SK-N-SH (cell line): ENCODE measurements around the gene ZNF467. TPM values are rescaled to one million over a fixed set of nuclear protein-coding genes. Genes with fewer than 3 reads are reported as not detected.

Experiments
- CTCF ChIA-PET: fragments of 300-600, 350-600 bp; formaldehyde crosslinking; extraction: SDS; loops from one replicate; lab custom pipeline; 2021; lab: Yijun Ruan, JAX
- POLR2A ChIA-PET: fragments of 350-600 bp; sonication (Branson Sonifier 250); formaldehyde crosslinking; extraction: SDS; loops from one replicate; lab custom pipeline; 2020; ENCODE audit warnings: antibody characterized with exemption, inconsistent platforms; lab: Yijun Ruan, JAX
- DNase-seq: peaks from one replicate; pipeline ENCODE4 v3.0.0; 2012
- H2AFZ ChIP-seq: fragments of 200-600 bp; sonication (generic); 2 replicates; pipeline ENCODE4 v1.8.1; 2016; ENCODE audit warnings: antibody characterized with exemption, mild to moderate bottlenecking, low read depth
- H3F3A ChIP-seq: fragments of 200-600 bp; sonication (generic); replicated peaks from 2 replicates; pipeline ENCODE3; 2016; ENCODE audit warnings: antibody characterized with exemption, mild to moderate bottlenecking; ENCODE audit not compliant: insufficient read depth
- H3K27ac ChIP-seq, 2 experiments: fragments of 200-500 bp in 1 of 2; fragments of 200-600 bp in 1 of 2; sonication (Bioruptor generic) in 1 of 2; sonication (generic), shearing (Covaris generic) in 1 of 2; 2 replicates each; pipeline versions ENCODE4 v1.5.1 to v1.6.1; 2014 to 2016; ENCODE audit warnings: low read depth in 2 of 2, inconsistent platforms in 1 of 2, low read length in 1 of 2, mild to moderate bottlenecking in 1 of 2, mixed read lengths in 1 of 2
- H3K27me3 ChIP-seq: fragments of 200-600 bp; sonication (generic), shearing (Covaris generic); 2 replicates; pipeline ENCODE4 v1.6.1; 2016; ENCODE audit warnings: mixed run types; ENCODE audit not compliant: insufficient read depth
- H3K36me3 ChIP-seq, 2 experiments: fragments of 200-500 bp in 1 of 2; fragments of 200-600 bp in 1 of 2; sonication (Bioruptor generic) in 1 of 2; sonication (generic) in 1 of 2; replicated peaks in 1 of 2; 2 replicates each; pipeline versions ENCODE3 to v1.5.1; 2014 to 2016; ENCODE audit warnings: low read length in 1 of 2, mild to moderate bottlenecking in 1 of 2; ENCODE audit not compliant: insufficient read depth in 2 of 2, control insufficient read depth in 1 of 2
- H3K4me1 ChIP-seq, 2 experiments: fragments of 200-500 bp in 1 of 2; fragments of 200-600 bp in 1 of 2; sonication (Bioruptor generic) in 1 of 2; sonication (generic), shearing (Covaris generic) in 1 of 2; 2 replicates each; pipeline versions ENCODE4 v1.5.1 to v1.6.1; 2014 to 2016; ENCODE audit warnings: low read depth in 1 of 2, low read length in 1 of 2, mixed run types in 1 of 2; ENCODE audit not compliant: insufficient read depth in 2 of 2, control insufficient read depth in 1 of 2
- H3K4me2 ChIP-seq: fragments of 200-600 bp; sonication (generic), shearing (Covaris generic); 2 replicates; pipeline ENCODE4 v1.6.1; 2017; ENCODE audit warnings: mixed run types
- H3K4me3 ChIP-seq, 2 experiments: fragments of 200-500 bp in 1 of 2; fragments of 200-600 bp in 1 of 2; sonication (Bioruptor generic) in 1 of 2; sonication (generic), shearing (Covaris generic) in 1 of 2; 2 replicates each; pipeline versions ENCODE4 v1.5.1 to v1.8.1; 2014 to 2016; ENCODE audit warnings: low read depth in 2 of 2, inconsistent platforms in 1 of 2, low read length in 1 of 2, mild to moderate bottlenecking in 1 of 2, mixed read lengths in 1 of 2, moderate library complexity in 1 of 2
- H3K79me2 ChIP-seq: fragments of 200-600 bp; sonication (generic); 2 replicates; pipeline ENCODE4 v1.8.1; 2017; ENCODE audit warnings: mild to moderate bottlenecking; ENCODE audit not compliant: insufficient read depth
- H3K9ac ChIP-seq: fragments of 200-600 bp; sonication (generic); 2 replicates; pipeline ENCODE4 v1.6.1; 2017; ENCODE audit warnings: mixed run types
- H3K9me2 ChIP-seq: fragments of 200-600 bp; sonication (generic); 2 replicates; pipeline ENCODE4 v1.6.1; 2017; ENCODE audit warnings: mixed run types
- H3K9me3 ChIP-seq: fragments of 200-600 bp; sonication (generic); 2 replicates; pipeline ENCODE4 v1.6.1; 2017; ENCODE audit warnings: mixed run types, mild to moderate bottlenecking, moderate library complexity
- H4K20me1 ChIP-seq: fragments of 200-600 bp; sonication (generic); 2 replicates; pipeline ENCODE4 v1.6.1; 2017; ENCODE audit warnings: mild to moderate bottlenecking, mixed run types; ENCODE audit not compliant: insufficient read depth
- CHD2 ChIP-seq: fragments of 150-350 bp; IDR thresholded peaks from 2 replicates; pipeline ENCODE4 v1.6.1; 2018; ENCODE audit warnings: low read length; ENCODE audit not compliant: partially characterized antibody
- CTCF ChIP-seq: fragments of 200-600 bp; sonication (generic); IDR thresholded peaks from 2 replicates; pipeline ENCODE4 v1.6.1; 2017; ENCODE audit warnings: antibody characterized with exemption, mild to moderate bottlenecking, moderate library complexity
- FOSL2 ChIP-seq: IDR thresholded peaks from 2 replicates; pipeline ENCODE4 v1.4.0; 2012; ENCODE audit warnings: low read depth, mild to moderate bottlenecking, moderate library complexity, borderline replicate concordance
- FOXJ3 ChIP-seq: sonication (generic); formaldehyde crosslinking; IDR thresholded peaks from 2 replicates; pipeline ENCODE4 v1.5.1; 2020; ENCODE audit warnings: mild to moderate bottlenecking, missing genetic modification reagents
- GABPA ChIP-seq: IDR thresholded peaks from 2 replicates; pipeline ENCODE4 v1.4.0; 2012; ENCODE audit warnings: low read depth, mild to moderate bottlenecking
- GATA2 ChIP-seq: sonication (generic); formaldehyde crosslinking; IDR thresholded peaks from 2 replicates; pipeline ENCODE4 v1.5.0; 2020; ENCODE audit warnings: mild to moderate bottlenecking, missing genetic modification reagents
- IRF3 ChIP-seq: fragments of 150-350 bp; IDR thresholded peaks from 2 replicates; pipeline ENCODE4 v1.6.1; 2016; ENCODE audit warnings: mild to moderate bottlenecking, low read depth, low read length
- JUND ChIP-seq: IDR thresholded peaks from 2 replicates; pipeline ENCODE4 v1.4.0; 2012
- MEF2A ChIP-seq: IDR thresholded peaks from 2 replicates; pipeline ENCODE4 v1.4.0; 2012; ENCODE audit warnings: low read depth, borderline replicate concordance
- PBX3 ChIP-seq: IDR thresholded peaks from 2 replicates; pipeline ENCODE4; 2012
- POLR2AphosphoS5 ChIP-seq: IDR thresholded peaks from 2 replicates; pipeline ENCODE4 v1.6.1; 2012; ENCODE audit warnings: low read depth, low read length
- RAD21 ChIP-seq: IDR thresholded peaks from 2 replicates; pipeline ENCODE4 v1.6.1; 2012; ENCODE audit warnings: mild to moderate bottlenecking, low read length
- RCOR1 ChIP-seq: fragments of 150-350 bp; IDR thresholded peaks from 2 replicates; pipeline ENCODE4 v1.6.1; 2017; ENCODE audit warnings: antibody characterized with exemption, low read length
- REST ChIP-seq: IDR thresholded peaks from 2 replicates; pipeline ENCODE4 v1.6.1; 2012; ENCODE audit warnings: mild to moderate bottlenecking, low read depth, low read length, moderate library complexity
- RFX5 ChIP-seq: IDR thresholded peaks from 2 replicates; pipeline ENCODE4 v1.6.1; 2012; ENCODE audit warnings: mild to moderate bottlenecking, improper control_type of control experiment, low read length
- SMC3 ChIP-seq: IDR thresholded peaks from 2 replicates; pipeline ENCODE4 v1.6.1; 2012; ENCODE audit warnings: low read depth, low read length, improper control_type of control experiment
- TCF12 ChIP-seq: IDR thresholded peaks from 2 replicates; pipeline ENCODE4 v1.4.0; 2012
- TEAD4 ChIP-seq: IDR thresholded peaks from 2 replicates; pipeline ENCODE4 v1.4.0; 2012; ENCODE audit warnings: mild to moderate bottlenecking, borderline replicate concordance; ENCODE audit not compliant: insufficient read depth
- USF2 ChIP-seq: fragments of 150-350 bp; IDR thresholded peaks from 2 replicates; pipeline ENCODE4 v1.6.1; 2017; ENCODE audit warnings: antibody characterized with exemption, low read length, low read depth, borderline replicate concordance
- WGBS: methylation state at CpG from one replicate; pipeline ENCODE4 v1.1.6; 2017; ENCODE audit warnings: low lambda C conversion rate; 5-methylcytosine and 5-hydroxymethylcytosine counted together
- polyA plus RNA-seq, 3 experiments: library from polyadenylated mRNA; depleted of rRNA; stranded (reverse); fragments of >200 nt; gene quantifications; 2 replicates each; pipeline ENCODE4 v1.2.3, GENCODE V29; 2012

ZNF467 gene
- polyA plus RNA-seq, 1 of the 3 experiments (the other 2 are of a cell fraction) = 4.1 TPM

GRCh38 chr7:149801816-149802215 lies 28.4 kb upstream of the ZNF467 start:
- no peak for DNase-seq
- Histone ChIP-seq H3K9me2 (no peaks in the 10 kb centered on the region), H3K9ac (no peak overlapping the region), H3K9me3 (no peaks in the 10 kb centered on the region), H3K4me3 (no peak overlapping the region), H3K27me3 (peaks cover 19% of the 10 kb centered on the region), H3K4me1 (no peaks in the 10 kb centered on the region; a peak in 1 of 4 replicates), H3F3A (no peaks in the 10 kb centered on the region), H2AFZ (no peak overlapping the region), H3K27ac (no peak overlapping the region), H3K36me3 (no peaks in the 10 kb centered on the region), H3K4me2 (no peak overlapping the region), H4K20me1 (no peaks in the 10 kb centered on the region), H3K79me2 (no peaks in the 10 kb centered on the region)
- TF ChIP-seq POLR2AphosphoS5 (no peak), REST (no peak), TCF12 (no peak), FOSL2 (no peak), FOXJ3 (no peak), TEAD4 (no peak), CTCF (no peak), USF2 (no peak), JUND (no peak)
- 74% methylated on average over 5 of the region's 16 CpGs for WGBS
- POLR2A ChIA-PET = no interaction called here
- CTCF ChIA-PET = interaction anchor here (1.3 to 5.0 kb wide), 4 partner anchors 9 to 141 kb away, joined by 3 to 59 read pairs (median 4); no protein-coding TSS in a partner anchor

- no peaks in the 10 kb centered on the region for H3K79me2 ChIP-seq
- DNase-seq = no peak
- H3K4me3 ChIP-seq = no peak overlapping the region
- H4K20me1 ChIP-seq = no peaks in the 10 kb centered on the region
- TF ChIP-seq IRF3 (no peak), RAD21 (no peak), PBX3 (no peak), RFX5 (no peak), GABPA (no peak), SMC3 (no peak), GATA2 (CRISPR knock-in tag) (no peak), MEF2A (no peak), CHD2 (no peak), RCOR1 (no peak)
- H3K27ac ChIP-seq = no peak overlapping the region
- ChIA-PET POLR2A (no interaction called here), CTCF (interaction anchor here (1.4 to 16.9 kb wide), 4 partner anchors 7 to 140 kb away, joined by 4 to 189 read pairs (median 32); no protein-coding TSS in a partner anchor)
- 70% methylated on average over 2 of the region's 2 CpGs for WGBS
- H3K9me3 ChIP-seq = no peaks in the 10 kb centered on the region
- no peaks in the 10 kb centered on the region for H3K36me3 ChIP-seq
- H2AFZ ChIP-seq = no peak overlapping the region
- H3K9me2 ChIP-seq = no peaks in the 10 kb centered on the region
- no peaks in the 10 kb centered on the region for H3K4me1 ChIP-seq
- no peak overlapping the region for H3K9ac ChIP-seq
- H3K4me2 ChIP-seq = no peak overlapping the region
- peaks cover 12% of the 10 kb centered on the region for H3K27me3 ChIP-seq
- no peaks in the 10 kb centered on the region for H3F3A ChIP-seq
Observed at GRCh38 chr7:149801002-149801566, 27.7 kb upstream of the ZNF467 start.
